ENCODE results near the gene SLC8A1.

The SLC8A1 gene

DNA sequence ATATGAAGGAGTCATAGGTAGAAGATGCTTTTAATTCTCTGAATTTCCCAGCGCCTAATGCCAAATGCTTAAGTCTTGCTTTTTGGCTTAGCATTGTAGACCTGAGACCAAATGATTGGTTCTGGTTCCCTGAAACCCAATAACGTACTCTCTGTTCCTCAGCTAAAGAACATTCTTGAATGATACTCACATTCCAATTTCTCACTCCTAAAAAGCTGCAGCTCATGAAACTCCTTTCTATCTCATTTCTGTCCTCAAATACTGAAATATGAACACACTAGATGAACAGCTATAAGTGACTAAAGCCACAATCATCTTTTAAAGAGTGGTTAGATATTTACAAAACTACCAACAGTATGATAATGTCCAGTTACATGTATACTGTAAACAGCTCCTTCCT is 272.1 kb downstream of the SLC8A1 start:
- no peak for DNase-seq

DNA sequence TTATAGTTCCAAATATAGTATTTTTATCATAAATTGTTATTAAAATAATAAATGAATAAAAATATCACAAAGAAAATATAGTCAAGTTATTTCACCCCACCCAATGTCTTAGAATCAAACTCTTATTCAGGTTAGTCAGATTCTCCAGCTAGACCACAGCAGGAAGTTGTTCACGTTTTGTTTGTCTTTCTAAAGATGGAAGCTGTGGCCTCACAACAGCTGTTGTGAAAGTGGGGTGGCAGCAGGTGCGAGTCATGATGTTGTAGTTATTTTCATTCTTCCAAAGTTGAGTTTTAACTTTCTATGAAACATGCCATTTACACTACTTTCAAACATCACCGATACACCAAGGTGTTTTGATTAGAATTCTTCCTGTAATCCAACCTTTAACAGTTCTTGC is 272.9 kb downstream of the SLC8A1 start:
- no peak for DNase-seq

DNA sequence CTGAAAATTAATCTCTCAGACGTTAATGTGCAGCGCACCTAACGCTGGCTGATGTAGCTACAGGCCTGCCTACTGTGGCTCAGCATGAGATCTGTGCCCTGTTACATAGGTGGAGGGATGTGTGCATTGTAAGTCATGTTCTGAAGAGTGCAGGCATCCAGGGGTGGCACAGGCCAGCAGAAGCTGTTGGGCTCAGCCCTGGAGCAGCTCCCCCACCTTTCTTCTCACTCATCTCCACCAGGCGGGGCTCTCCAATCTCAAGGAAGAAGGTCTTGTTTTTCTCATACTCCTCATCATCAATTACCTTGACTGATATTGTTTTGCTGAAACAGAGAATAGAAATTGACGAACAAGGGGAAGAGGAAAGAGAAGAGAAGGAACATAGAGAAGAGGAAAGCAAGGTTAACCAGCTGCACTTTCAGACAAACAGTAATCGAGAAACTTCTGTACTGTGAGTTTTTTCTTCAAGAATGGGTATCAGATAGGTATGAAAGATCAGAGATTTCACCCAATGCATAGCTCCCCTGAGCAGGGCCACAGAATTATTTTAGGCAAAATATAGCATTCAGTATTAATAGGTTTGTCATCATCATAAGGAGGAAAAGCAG is 273.6 kb downstream of the SLC8A1 start:
- DNase-seq, result no peak

DNA sequence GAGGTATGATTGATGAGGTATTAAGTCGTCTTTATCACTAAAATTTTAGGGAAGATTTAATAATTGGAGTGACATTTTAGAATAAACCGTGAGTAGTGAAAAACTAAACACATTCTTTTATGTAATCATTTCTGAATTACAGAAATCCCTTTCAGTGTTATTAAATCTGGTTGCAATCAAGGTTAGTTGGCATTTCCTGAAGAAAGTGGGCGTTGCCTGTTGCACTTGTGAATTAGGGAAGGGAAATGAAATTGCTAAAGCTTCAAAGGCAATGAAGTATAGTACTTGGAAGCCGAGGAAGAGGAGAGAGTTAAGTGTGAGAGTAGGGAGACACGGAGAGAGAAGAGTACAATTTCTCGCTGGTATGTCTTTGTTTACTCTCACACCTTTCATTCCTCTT is 274.5 kb downstream of the SLC8A1 start:
- no peak for DNase-seq

DNA sequence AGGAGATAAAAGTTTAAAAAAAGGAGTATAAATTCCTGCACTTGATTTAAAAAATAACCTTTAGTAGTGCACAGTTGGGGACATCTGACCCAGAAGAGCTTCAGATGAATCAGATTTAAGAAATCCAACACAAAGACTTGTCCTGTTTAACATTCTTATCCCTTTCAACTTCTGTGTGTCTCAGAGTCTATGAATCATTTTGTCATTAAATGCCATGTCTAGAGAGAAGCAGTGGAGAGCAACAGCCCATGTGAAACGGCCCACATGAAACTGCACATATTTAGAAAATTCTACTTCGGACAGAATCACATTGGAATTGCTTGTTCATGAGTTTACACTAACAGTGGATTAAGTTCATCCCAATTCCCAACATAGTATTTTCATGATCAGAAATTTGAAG is 278.6 kb downstream of the SLC8A1 start:
- DNase-seq, result no peak

DNA sequence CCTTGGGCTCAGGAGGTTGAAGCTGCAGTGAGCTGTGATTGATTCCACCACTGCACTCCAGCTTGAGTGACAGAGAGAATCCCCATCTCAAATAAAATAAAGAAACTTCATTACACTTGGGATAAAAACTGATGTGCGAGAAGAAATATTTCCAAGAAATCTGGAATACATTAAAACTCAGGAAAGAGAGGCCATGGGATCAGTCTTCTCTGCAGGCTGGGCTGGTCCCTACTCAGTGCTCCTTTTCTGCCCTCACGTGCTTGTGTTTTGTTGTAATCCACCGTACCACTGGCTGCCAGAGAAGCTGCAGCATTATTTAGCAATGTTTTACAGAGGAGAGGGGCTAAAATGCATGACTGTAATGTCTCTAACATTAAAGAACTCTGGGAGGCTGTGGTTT is 282.0 kb downstream of the SLC8A1 start:
- no peak for DNase-seq

DNA sequence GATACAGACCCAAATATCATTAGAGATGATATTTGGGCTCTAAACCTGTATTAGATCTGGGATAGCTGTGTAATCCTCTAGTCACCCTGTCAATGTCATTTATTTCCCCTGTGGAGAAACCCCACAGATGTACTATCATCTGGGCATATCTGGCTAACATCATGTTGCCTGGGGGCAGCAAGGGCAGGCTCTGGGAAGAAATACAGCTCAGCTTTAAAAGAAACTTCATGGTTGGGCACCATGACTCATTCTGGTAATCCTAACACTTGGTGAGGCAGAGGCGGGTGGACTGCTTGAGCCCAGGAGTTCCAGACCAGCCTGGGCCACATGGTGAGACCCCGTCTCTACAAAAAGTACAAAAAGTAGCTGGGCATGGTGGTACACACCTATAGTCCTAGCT is 282.5 kb downstream of the SLC8A1 start:
- no peak for DNase-seq

DNA sequence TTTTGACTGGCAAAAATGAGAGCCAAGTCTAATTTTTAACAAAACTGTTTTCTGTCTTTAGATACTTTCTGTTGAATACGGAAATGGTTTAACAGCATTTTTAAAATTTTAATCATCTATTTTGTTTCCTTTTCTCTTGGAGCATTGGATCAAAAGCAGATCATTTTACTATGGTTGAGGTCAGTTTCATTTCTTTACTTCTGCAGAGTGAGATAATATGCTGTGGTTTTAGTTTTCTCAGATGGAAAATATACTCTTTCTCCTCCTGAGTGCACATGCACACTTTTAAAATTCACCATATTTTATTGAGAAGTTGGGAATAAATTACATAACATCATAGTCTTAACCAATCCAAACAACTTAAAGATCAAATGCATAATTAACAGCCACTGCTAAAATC is 283.3 kb downstream of the SLC8A1 start:
- DNase-seq, result no peak

DNA sequence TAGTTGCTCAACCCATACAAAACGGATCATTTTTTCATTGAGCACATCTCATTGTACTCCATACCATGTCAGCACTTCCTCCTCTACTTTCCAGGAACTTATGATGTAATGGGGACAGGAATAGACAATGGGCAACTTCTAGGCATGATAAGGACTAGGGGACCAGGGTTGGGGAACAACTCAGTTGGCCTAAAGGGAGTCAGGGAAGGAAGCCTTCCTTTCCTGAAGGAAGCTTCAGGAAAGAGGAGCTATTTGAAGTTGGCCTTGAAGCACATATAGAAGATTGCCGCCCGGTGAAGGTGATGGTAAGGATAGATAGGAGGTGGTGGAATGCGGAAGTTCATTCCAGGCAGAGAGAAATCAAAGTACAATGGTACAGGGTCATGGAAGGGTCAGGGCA is 283.9 kb downstream of the SLC8A1 start:
- DNase-seq, result no peak

DNA sequence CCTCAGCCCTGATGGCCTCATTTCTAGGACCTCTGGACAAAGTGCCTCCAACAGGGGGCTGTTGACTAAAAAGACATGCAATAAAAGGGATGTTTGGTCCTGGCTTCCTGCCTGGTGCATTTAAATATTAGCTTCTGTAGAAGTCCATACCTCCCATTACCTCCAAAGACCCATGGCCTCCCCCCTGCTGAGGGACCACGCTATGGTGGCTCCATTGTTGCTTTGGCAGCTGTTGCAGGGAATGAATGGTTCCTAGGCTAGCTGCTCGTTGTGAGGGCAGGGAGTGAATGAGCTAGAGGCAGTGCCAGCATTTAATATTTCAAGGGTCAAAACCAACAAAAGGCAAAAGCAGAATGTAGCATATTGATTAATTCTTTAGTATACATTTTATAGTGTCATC is 285.9 kb downstream of the SLC8A1 start:
- no peak for DNase-seq

DNA sequence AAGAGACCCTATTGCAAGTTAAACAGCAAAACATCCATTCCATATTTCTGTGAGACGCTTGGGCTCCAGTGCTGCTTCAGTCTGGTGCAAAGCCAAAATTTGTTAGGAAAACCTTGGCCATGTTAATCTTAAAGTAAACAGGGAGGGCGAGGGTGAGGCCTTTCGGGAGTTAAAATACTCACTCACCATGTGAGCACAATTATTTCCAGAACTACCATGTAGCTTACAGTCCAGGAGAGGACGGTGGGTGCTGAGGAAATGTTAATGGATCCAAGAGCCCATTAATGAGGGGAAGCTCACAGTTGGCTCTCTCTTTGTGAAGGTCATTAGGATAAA is 286.4 kb downstream of the SLC8A1 start:
- no peak for DNase-seq

DNA sequence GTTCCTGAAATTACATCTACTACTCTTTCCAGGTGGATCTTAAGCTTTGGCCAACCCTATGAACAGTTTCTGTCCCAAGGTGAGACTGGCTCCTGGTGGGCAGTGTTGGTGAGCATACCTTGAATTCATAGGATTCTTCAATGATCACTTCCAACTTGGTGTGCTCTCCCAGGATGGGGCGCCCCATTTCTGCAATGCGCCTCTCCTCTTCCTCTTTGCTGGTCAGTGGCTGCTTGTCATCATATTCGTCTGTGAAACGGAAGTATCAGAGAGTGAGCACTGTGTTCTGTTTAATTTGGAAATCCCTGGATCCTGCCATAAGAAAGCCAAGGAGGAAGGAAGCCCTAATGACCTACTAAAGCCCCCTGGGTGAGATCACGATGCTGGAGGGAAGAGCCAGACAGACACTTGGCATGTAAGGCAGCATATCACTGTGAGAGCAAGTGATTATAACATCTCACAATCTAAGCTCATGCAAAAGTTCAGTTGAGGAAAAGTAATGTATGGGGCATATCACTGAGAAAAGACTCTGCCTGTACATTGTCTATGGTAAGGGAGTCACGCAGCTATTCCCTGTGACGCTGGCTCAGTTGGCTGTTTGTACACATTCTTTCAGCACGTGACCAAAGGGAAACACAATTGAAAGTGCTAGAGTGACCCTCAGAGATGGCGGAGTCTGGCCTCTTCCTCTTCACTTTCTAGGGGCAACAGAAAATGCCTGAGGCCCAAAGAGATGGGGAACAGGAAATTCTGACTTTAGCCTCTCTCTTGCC is 287.0 kb downstream of the SLC8A1 start:
- DNase-seq, result no peak

DNA sequence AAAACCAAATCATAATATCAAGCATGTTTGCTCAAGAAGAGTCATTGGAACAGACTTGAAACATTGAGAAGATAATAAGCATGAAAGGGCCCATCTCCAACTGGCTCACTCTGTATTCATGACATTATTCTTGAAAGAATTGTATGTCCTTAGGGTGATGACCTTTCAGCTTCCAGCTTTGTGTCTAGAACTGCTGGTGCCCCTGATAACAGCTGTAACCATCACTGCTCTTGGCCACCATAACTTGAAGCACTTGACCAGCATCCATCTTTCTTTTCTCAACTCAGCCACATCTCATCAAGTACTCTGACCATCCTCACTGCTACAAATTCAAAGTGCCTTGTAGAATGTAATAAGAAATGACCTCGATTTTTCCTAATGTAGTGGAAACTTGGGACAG is 289.9 kb downstream of the SLC8A1 start:
- no peak for DNase-seq

DNA sequence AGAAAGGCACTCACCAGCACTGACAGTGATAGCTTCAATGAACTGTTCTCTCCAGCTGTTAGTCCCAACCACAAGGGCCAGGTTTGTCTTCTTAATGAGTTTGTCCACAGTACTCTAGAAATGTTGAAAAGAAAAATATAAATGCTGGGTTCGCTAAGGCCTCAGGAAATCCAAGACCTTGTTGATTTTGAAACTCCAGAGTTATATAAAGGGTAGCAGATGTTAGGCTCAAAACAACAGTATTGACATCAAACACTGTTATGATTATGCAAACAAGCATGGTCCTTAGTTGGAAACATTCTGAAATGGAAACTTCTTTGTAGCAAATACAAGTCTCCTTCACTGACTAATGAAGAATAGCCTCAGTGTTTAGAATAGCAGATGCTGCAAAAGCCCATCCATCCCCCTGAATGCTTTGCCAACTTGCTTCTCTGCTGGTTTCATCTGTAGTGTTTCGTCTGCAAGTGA is 291.1 kb downstream of the SLC8A1 start:
- no peak for DNase-seq

DNA sequence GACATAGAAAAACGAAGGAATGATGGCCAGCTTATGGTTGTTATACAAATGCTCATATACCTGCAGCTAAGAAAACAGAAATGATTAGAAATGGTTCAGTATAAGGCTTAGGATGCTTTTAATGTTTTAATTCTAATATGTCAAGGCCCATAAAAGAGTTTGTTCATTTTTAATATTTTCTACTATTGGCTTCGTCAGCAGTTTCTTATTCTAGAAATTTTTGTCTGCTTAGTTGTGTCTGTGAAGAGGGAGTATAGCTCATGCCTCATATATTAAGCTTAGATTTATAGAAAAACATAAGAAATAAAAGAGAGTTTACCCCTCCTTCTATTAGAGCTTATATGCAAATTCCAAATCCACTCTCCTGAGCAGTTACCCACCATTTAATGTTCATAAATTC is 292.6 kb downstream of the SLC8A1 start:
- no peak for DNase-seq

DNA sequence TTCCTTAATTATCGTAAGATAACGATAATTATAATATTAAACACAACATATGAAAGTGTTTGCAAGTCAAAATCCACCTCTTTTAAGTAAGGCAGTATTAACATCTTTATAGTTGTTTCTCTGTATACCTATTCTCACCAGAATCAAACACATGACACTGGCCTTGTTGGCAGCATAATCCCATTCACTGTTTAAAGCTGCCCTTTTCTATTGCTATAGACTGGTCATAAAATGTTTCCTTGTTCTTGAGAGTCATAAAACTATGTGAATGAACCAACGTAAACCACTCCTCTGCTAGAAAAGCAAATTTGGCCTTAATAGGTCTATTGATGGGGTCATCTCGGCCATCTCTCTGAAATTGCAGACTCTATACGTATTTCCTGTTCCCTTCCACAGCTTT is 293.1 kb downstream of the SLC8A1 start:
- DNase-seq, result no peak

DNA sequence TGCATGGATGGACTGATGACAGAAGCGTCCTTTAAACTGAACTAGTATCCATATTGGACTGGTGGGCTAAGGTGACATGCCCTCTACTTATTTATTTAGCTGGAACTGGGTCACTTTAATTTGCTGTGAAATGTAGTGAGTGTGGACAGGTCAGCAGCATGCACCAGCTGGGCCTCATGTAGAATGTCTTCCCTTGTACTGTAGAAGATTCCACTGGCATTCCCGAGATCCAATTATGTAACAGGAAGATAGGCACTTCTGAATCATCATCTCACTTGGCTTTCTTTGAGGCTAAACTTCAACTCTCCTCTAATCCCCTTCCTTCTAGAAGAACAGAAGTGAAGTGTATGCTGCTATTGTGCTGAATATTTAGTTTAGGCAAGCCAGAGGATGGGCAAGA is 296.2 kb downstream of the SLC8A1 start:
- DNase-seq, result no peak

DNA sequence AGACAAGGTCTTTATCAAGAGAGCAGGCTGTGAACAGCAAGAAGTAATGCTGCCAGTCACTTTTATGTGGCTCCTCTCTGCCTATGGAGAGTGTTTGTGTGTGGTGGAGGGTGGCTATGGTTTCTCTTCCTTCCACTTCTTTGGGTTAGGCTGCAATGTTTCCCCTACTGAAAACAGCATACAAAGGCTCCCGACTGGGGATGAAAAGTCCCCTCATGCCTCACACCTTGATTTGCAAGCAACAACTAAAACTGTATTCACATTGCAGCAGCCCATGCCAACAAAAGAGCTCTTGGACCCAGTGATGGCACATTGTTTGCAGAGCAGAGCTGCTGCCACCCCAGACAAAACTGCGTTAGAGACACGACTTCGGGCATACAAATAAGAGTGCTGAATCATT is 301.6 kb downstream of the SLC8A1 start:
- DNase-seq, result no peak

DNA sequence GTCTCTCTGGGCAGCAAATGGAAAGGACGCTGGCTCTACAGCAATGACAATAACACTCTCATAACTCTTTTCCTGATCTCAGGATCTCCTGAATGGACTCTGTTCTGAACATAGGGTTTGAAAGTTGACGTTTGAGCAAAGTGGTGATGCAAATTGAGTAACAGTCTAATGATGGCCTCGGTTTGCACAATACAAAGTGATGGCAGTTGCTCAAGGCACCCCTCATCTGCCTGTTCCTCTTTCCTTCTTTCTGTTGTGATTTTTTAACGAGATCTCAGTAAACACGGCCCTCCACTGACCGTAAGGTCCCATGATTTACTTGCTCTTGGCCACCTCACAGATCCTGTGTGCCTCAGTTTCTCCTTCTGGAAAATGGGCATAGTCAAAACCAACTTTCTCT is 303.6 kb downstream of the SLC8A1 start:
- no peak for DNase-seq

DNA sequence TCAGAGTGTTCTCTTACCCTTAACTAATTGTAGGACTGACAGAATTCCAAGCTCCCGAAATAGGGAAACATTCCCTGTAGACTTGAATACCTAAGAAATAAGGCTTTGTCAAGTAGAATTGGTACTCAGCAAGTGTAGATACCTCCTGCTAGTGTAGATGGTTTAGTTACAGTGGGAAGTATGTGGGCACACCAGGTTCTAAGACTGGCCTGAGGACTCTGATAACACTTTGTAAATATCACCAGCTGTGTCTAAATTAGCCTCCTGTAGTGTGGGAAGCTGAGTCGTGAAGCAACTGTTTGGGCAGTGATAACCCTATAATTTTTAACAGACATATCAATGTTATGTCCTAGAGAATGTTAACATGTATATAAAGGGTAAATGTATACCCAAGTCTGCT is 304.5 kb downstream of the SLC8A1 start:
- DNase-seq, result no peak

DNA sequence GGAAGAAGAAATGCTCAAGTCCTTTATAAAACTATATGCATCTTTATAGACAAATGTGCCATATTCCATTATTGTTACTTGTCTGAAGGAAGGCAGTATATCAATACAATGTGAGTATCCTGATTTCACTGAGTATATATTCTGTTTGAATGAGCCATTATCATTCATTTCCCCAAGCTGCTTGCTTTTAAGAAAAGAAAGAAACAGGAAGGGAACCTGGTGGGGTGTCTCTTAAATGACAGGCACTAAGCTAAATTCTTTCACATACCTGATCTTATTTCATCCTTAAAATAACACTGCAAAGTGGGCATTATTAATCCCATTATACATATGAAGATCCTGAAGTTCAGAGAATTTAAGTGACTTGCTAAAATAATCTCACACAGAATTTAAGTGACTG is 307.9 kb downstream of the SLC8A1 start:
- no peak for DNase-seq

DNA sequence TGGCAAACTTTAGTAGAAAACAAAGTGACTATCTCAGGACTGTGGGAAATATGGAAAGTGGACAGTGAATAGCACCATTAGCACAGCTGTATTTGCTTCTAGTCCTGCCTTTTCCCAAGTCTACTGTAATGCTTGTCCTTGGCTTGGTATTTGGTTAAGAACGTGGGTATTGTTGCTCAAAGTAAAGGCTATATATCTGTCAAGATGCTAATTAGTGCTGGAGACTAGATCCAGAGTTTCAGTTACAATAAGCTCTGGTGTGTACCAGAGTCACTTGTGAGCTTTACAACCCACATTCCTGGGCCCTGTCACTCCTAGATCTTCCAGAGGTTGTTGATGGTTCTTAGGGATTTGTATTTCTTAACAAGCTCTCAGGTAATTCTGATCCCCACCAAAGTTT is 313.6 kb downstream of the SLC8A1 start:
- DNase-seq, result no peak

DNA sequence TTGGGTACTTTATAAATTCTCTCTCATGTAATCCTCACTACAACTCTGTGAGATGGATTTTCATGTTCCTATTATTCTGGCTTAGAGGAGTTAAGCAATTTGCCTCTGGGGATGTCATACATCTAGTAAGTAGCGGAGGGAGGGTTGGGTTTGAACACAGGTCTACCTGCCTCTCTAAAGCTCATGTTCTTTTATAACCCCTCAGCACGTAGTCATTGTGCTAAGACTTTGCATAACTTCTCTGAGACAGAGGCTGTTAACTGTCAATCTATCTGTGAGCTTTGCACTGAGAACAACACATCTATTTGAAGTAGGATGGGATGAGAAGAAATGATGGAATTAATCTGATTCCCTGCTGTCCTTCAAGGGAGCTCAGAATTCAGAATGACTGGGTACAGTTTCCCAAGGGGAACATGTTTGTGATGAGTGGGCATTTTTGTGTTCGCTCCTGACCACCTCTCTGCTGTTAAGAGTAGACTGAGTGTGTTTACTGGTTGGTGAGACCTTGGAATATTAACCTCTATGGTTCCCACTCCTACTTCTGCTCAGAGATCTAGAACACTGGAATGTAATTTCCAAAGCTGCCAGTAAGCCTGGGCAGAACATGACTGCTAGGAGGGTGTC is 320.7 kb downstream of the SLC8A1 start:
- DNase-seq, result no peak

DNA sequence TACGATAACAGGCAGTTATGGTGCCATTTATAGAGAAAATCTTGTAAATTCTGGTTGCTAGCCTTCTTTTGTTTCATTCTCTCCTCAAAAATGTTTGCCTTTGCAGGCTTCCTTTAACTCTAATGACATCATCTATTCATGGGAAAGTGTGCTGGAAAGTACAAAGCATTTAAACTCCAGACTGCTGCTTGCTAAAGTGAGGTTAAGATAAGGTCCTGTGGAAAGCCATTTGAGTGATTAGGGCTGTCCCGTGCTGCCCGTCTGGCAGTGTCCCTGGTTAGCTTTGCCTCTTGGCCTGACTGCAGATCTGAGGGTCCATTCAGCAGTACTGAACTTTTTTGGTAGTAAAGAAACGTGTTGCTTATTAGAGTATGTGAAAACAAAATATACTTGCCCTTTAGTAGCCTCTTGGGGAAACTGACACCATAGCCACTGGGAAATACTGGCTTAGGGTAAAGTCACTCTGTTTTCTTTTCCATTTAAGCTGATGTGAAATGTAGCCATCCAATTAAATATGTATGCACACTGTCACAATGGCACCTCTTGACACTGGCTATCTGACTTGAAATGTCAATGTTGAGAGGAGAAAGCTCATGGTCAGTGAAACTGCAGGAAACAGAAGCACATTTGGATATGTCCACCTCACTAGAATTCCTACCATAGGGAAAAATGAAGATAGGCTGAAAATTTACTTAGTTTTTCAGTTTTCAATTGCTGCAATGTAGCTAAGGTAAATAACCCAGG is 321.5 kb downstream of the SLC8A1 start:
- no peak for DNase-seq
